GM12892 (cell line): ENCODE measurements around the gene YY1.

Experiments
- POLR2A ChIP-seq: IDR thresholded peaks from 2 replicates; pipeline ENCODE4 v1.6.1; 2011; ENCODE audit warnings: low read depth, low read length, control low read depth
- POLR2AphosphoS5 ChIP-seq: IDR thresholded peaks from 2 replicates; pipeline ENCODE4 v1.6.1; 2011; ENCODE audit warnings: low read depth, low read length, control low read depth

DNA sequence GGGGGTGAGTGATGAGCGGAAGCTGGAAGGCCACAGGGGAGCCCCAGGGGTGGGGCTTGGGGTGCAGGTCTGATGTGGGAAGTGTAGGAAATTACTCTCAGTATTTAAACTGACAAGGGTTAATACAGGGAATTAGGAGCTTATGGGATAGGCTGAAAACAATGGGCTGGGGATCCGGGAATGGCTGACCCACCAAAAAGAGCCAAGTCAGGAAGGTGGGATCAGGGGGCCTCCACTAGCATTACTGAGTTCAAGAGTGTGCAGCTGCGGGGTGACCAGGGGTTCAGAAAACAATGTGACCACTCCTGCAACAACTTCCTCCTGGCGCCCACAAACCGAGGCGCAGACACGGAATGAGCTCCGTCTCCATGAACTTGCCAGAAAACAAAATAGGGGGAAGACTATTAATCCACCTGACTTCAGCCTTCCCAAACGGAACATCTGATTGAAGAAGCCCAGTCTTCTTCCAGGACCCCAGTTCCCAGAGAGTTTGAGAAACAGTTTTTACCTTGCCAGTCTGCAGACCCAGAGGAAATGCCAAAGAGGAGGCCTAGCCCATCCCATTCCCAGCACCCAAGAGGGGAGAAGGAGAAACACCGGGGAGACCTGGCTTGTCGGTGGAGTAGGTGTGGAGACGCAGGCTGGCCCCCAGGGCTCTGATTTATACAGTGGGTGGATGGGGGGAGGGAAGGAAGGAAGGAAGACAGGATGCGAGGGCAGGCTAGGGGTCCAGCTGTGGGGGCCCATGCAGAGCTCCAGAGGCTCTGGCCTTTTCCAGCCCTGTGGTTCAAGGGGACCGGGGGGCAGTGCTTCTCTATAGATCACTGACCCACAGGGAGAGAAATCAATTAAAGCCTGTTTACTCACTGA lies 16.5 kb upstream of the YY1 start:
- TF ChIP-seq POLR2AphosphoS5 (no peak), POLR2A (no peak; the same call in 1 of the 2 replicates)
